ENCODE data around the gene AGO1. TPM values are rescaled to one million over a fixed set of nuclear protein-coding genes. Genes with fewer than 3 reads are reported as not detected.
A peak's percentile ranks its signal among the peaks of the same experiment; 100 is the strongest.

Gene AGO1
- total RNA-seq, 4 donors from 2014 or later, result 21.8 to 27.7 (median 25.4) TPM

- peak overlapping the region in 1 of 3 donors; percentile 76 for H3K27ac ChIP-seq
- TF ChIP-seq POLR2A (IDR thresholded peaks at IDR 0.05), result no peak
- intact Hi-C loops (cut with DNase I), result no loop called here
- H3K4me1 ChIP-seq, result peaks cover 13 to 16% of the 10 kb centered on the region in 2 donors
- DNase-seq, result no peak
- H3K4me3 ChIP-seq (replicated peaks in 1 of 3), result no peak overlapping the region
- H3K9me3 ChIP-seq, result no peaks in the 10 kb centered on the region
- H3K27me3 ChIP-seq, result no peaks in the 10 kb centered on the region
- peaks cover 13 to 21% of the 10 kb centered on the region in 2 donors for H3K36me3 ChIP-seq
- WGBS, 2 donors, result 87 to 89% methylated on average over 5 of the region's 5 CpGs
Observed at GRCh38 chr1:35850716-35851115, 32.3 kb upstream of the AGO1 start.

GRCh38 chr1:35851132-35851869, 31.7 kb upstream of the AGO1 start:
- WGBS, 2 donors, result 52 to 79% methylated on average over 3 of the region's 3 CpGs
- H3K27me3 ChIP-seq, result no peaks in the 10 kb centered on the region
- peak overlapping the region in 2 of 3 donors; percentile 18 to 76 for H3K27ac ChIP-seq
- no peaks in the 10 kb centered on the region for H3K9me3 ChIP-seq
- DNase-seq, result peak in 1 of 2 donors; percentile 8
- H3K4me1 ChIP-seq, result peaks cover 13 to 16% of the 10 kb centered on the region in 2 donors
- H3K36me3 ChIP-seq, result peaks cover 13 to 21% of the 10 kb centered on the region in 2 donors
- H3K4me3 ChIP-seq (replicated peaks in 1 of 3), result no peak overlapping the region
- TF ChIP-seq POLR2A (IDR thresholded peaks at IDR 0.05) (no peak), CTCF (IDR thresholded peaks at IDR 0.05) (no peak)
- intact Hi-C loops (cut with DNase I), result no loop called here

DNA sequence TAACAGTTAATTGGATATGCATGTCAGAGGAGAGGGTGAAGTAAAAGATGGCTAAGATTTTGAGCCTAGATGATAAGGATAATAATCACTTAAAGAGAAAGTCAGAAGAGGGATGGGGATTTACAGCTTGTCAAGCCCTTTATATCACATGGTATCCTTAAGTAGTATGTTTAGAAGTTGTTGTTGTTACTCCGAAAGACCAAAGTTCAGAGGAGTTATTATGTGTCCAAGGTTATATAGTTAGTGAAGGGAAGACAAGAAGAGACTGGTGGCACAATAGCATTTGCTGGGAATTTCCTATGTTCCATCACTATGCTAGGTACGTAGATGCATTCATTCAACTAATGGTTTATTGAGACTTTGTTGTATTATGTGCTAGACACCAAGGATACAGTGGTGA, 30.8 kb upstream of the AGO1 start:
- intact Hi-C loops (cut with DNase I), result no loop called here
- DNase-seq, result no peak
- 45 to 50% methylated on average over 2 of the region's 2 CpGs for WGBS, 2 donors
- no peak overlapping the region for H3K4me3 ChIP-seq (replicated peaks in 1 of 3)
- no peaks in the 10 kb centered on the region for H3K9me3 ChIP-seq
- TF ChIP-seq CTCF (IDR thresholded peaks at IDR 0.05), result no peak
- no peak for TF ChIP-seq POLR2A (IDR thresholded peaks at IDR 0.05)
- peak overlapping the region in 1 of 3 donors; percentile 76 for H3K27ac ChIP-seq
- H3K27me3 ChIP-seq, result no peaks in the 10 kb centered on the region
- peaks cover 13 to 21% of the 10 kb centered on the region in 2 donors for H3K36me3 ChIP-seq
- peaks cover 13 to 16% of the 10 kb centered on the region in 2 donors for H3K4me1 ChIP-seq

DNA sequence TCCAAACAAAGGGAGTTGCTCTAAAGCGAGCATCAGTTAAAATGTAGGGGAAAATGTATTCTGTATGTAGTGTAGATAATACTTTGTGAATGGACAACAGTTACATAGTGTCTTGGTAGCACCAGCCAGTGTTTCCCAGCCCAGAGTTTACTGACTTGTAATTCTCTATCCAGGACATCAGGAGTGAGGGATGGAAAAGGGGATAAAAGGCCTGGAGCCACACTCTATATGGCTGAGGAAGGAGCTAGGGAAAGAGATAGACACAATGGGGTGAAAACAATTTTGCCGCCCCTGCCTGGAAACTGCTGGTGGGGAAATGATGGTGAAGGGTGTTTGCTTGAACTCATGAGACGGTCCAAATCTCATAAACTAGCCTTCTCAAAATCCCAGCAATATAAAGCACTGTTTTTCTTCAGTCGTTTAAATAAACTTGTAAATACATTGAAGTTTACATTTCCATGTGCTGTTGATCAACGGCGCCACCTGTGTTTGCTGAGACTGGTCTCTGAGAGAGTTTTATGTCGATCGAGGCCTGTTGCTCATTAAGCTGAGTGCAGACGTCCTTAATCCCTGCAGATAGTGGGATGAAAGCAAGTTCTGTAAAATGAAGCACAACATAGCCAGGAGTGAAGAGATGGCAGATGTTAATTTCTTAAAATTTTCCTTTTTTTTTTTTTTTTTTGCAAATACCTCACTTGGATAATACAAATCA, 27.9 kb upstream of the AGO1 start:
- intact Hi-C loops (cut with DNase I), result no loop called here

GRCh38 chr1:35856964-35857363, 26.0 kb upstream of the AGO1 start:
- Histone ChIP-seq H3K36me3 (peaks cover 6 to 17% of the 10 kb centered on the region in 2 donors), H3K4me1 (peaks cover under 1 to 3% of the 10 kb centered on the region in 2 donors), H3K27ac (no peak overlapping the region), H3K9me3 (no peaks in the 10 kb centered on the region), H3K4me3 (replicated peaks in 1 of 3) (no peak overlapping the region), H3K27me3 (no peaks in the 10 kb centered on the region)
- intact Hi-C loops (cut with DNase I), result no loop called here
- no peak for DNase-seq
- TF ChIP-seq POLR2A (IDR thresholded peaks at IDR 0.05) (no peak), CTCF (IDR thresholded peaks at IDR 0.05) (no peak)
- WGBS, 2 donors, result 33 to 57% methylated on average over 1 of the region's 1 CpG

More for the DNA sequence above, 27.9 kb upstream of the AGO1 start:
- Histone ChIP-seq H3K4me3 (replicated peaks in 1 of 3) (no peak overlapping the region), H3K27me3 (no peaks in the 10 kb centered on the region), H3K9me3 (no peaks in the 10 kb centered on the region), H3K4me1 (peaks cover 13 to 16% of the 10 kb centered on the region in 2 donors), H3K27ac (no peak overlapping the region), H3K36me3 (peaks cover 13 to 19% of the 10 kb centered on the region in 2 donors)
- 75 to 81% methylated on average over 9 of the region's 9 CpGs for WGBS, 2 donors
- TF ChIP-seq POLR2A (IDR thresholded peaks at IDR 0.05) (no peak), CTCF (IDR thresholded peaks at IDR 0.05) (no peak)
- no peak for DNase-seq
